RCC 7860 (cell line): ENCODE measurements around the gene ST6GALNAC6.
"Not testable (repeated sequence)": the region's sequence is repeated elsewhere in the genome, so short reads cannot be mapped to it uniquely, and the experiment has no call there.

ENCODE experiments used
- DNase-seq: peaks from one replicate; pipeline ENCODE4 v3.0.0-alpha.2; 2015; ENCODE audit warnings: low spot score
- FAIRE-seq: peaks from 2 replicates; lab custom pipeline; 2012; peaks lifted over from hg19 to GRCh38; lab: Jason Lieb, UNC

The ST6GALNAC6 gene

DNA sequence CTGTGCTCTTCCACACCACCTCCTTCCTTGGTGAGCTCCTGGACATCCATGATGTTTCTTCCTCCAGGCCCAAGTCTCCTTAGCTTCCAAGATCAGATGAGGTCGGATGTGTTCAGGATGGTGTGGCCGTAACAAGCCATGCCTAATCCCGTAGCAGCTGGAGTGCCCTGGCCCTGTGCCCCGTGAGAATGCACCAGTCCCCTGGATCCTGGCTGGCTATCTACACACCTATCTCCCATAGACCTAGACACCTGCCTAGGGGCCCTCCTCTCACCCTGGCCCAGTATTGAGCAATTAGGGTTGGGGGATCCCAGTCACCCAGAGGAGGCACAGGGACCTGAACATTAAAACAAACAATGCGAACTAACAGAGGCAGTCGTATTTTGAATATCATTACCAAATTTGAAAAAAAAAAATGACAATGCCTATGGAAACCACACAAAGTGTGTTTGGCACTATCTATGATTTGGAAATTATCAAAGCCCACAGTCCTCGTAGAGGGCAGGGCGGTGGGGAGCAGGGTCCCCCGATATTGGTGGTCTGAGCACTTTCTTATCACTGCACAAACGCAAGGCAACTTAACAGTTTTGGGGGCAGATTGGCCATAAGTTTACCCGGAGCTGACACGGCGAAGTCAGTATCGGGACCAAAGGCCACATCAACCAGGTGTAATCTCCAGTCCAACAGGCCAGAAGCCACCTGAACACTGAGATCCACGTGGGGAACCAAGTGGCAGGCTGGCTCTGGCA, 58.1 kb downstream of the ST6GALNAC6 start:
- no peak for FAIRE-seq
- no peak for DNase-seq

DNA sequence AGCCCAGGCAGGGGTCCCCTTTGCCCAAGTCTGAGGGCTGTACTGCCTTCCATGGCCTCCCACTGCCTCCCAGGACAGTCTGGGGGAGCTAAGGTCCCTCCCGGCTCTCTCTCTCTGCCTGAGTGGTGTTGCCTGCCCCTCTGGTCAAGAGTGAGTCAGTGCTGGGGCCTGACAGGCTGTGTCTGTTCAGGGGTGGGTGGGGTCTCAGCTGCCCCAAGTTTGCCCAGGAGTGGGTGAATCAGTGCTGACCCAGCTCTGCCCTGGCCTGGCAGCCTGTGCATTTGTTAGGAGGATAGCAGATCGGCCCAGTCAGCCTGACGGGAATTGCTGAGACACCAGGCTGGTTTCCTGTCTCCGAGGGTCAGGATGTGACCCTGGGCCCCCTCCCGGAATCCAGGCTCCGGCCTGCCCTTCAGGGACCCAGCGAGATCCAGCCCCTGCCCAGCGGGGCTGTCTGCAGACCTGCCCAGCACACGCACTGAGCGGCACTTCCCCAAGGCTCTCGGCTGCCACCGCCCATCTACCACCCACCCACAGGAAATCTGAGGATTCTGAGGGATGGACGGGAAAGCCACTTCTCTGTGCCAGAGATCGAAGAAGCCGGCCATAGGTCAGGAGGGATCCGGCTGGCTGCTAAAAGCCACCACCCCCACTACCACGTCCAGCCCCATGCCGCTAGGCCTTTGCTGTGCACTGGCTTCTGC, 60.9 kb downstream of the ST6GALNAC6 start:
- FAIRE-seq, result peak; percentile 90
- peak; percentile 96 for DNase-seq

DNA sequence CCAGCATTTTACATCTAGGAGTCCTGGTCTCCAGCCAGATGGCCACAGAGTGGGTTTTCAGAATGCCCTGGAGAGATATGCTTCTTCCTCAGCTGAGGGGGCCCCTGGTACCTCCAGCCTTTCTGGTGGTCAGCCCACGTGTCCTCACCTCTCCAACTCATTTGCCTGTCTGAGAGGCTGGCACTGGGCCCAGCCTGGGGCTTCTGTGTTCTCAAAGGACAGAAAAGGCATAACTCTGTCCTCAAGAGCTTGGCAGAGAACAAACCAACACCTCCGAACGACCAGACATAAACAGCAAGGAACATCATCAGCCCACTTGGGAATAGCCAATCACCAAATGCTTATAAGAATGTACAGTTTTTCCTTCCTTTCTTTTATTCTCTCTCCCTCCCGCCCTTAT, 62.1 kb downstream of the ST6GALNAC6 start:
- DNase-seq (no peak), FAIRE-seq (no peak)

DNA sequence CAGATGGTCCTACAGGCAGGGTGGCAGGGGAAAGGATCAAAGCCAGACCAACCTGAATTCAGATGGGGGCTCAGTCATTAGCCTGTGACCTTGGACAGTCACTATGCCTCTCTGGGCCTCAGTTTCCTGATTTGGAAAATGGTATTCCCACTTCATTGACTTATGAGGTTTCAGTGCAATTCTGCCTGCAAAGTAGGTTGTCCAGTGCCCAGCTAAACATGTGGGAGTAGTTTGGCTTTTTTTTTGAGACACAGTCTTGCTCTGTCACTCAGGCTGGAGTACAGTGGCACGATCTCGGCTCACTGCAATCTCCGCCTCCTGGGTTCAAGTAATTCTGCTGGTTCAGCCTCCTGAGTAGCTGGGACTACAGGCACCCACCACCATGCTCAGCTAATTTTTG, 62.8 kb downstream of the ST6GALNAC6 start:
- DNase-seq, FAIRE-seq: not testable (repeated sequence)

DNA sequence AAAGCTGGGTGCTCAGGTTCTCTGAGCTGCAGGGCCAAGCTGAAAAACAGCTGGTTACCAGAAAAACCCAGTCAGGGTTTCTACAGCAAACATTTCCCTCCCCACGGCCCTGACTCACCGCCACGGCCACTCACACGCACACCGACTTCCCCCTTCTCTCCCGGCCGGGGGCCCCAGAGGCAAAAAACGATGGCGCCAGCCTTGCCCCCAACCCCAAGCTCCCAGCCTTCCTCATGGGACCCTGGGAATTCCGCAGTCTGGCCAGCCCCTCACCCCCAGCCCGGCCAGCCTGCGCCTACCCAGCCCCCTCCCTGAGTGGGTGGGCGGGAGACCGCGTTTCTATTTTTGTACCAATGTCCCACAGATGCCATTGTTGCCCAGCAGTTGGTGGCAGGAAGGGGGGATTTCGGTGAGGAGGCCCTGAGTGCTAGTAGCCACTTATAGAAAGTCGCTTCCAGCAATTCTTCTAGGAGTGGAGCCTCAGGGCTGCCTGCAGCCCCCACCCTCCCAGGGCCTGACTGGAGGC, 63.3 kb downstream of the ST6GALNAC6 start:
- no peak for DNase-seq
- FAIRE-seq, result no peak
